ENCODE results near the gene ASB13. TPM values are rescaled to one million over a fixed set of nuclear protein-coding genes. Genes with fewer than 3 reads are reported as not detected.

The ASB13 gene
- polyA plus RNA-seq, 1 donor from 2014 or later: 5.6 TPM

- Histone ChIP-seq H3K9me2 (ENCODE audit: insufficient read depth, low read length) (no peaks in the 10 kb centered on the region), H2AFZ (ENCODE audit: low read depth, low read length) (no peak overlapping the region), H3K79me2 (replicated peaks; ENCODE audit: insufficient read depth, low read length) (peaks cover 4% of the 10 kb centered on the region), H3K27me3 (ENCODE audit: insufficient read depth, low read depth, low read length) (no peaks in the 10 kb centered on the region), H3K9me3 (ENCODE audit: low read length) (no peaks in the 10 kb centered on the region), H4K20me1 (ENCODE audit: insufficient read depth) (no peaks in the 10 kb centered on the region), H3K4me3 (ENCODE audit: low read length) (no peak overlapping the region), H3K4me2 (ENCODE audit: low read length) (no peak overlapping the region), H3K9ac (ENCODE audit: low read length) (no peak overlapping the region), H3K36me3 (ENCODE audit: insufficient read depth, low read length) (no peaks in the 10 kb centered on the region), H3K27ac (ENCODE audit: low read length) (no peak overlapping the region), H3F3A (ENCODE audit: insufficient read depth, low read length, poor library complexity, severe bottlenecking) (no peaks in the 10 kb centered on the region)
- TF ChIP-seq EZH2 (IDR thresholded peaks at IDR 0.05; ENCODE audit: borderline replicate concordance, insufficient read depth, low read length, poor library complexity, severe bottlenecking): no peak
- TF ChIP-seq POLR2AphosphoS5 (IDR thresholded peaks at IDR 0.05): no peak
- no peak for TF ChIP-seq TAF1 (IDR thresholded peaks at IDR 0.05; ENCODE audit: low read depth)
- no peak for TF ChIP-seq SMC3 (conservative IDR thresholded peaks at IDR 0.05; ENCODE audit: poor library complexity)
- TF ChIP-seq EP300 (conservative IDR thresholded peaks at IDR 0.05; ENCODE audit: poor library complexity, severe bottlenecking): no peak
- no peak for TF ChIP-seq RAD21 (conservative IDR thresholded peaks at IDR 0.05)
- TF ChIP-seq MXI1 (conservative IDR thresholded peaks at IDR 0.05; ENCODE audit: poor library complexity, severe bottlenecking): no peak
- no peak for TF ChIP-seq CTCF (IDR thresholded peaks at IDR 0.05; ENCODE audit: poor library complexity, severe bottlenecking)
- TF ChIP-seq REST (IDR thresholded peaks at IDR 0.05; ENCODE audit: borderline replicate concordance): no peak
These were observed 44.5 kb upstream of the ASB13 start for GRCh38 chr10:5710859-5711258.

DNA sequence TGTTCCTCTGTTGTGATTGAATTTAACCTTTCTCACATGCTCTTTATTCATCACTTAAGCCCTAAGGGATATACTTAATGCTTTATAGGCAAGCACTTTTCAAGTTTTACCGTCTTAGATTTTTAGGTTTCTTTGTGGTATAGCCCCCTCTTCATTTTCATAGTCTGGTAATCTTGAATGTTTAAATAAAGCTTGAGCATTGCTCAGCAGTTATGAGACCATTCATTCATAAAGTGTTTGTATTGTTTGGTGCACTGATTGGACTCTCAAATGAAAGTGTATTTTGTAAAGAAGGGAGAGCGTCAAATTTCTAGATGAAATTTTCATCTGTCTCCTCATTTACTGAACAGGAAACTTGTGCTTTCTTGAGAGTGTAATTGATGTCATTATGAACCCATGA, 43.5 kb upstream of the ASB13 start:
- TF ChIP-seq TAF1 (IDR thresholded peaks at IDR 0.05; ENCODE audit: low read depth): no peak
- no peak for TF ChIP-seq RAD21 (conservative IDR thresholded peaks at IDR 0.05)
- TF ChIP-seq REST (IDR thresholded peaks at IDR 0.05; ENCODE audit: borderline replicate concordance): no peak
- no peak for TF ChIP-seq POLR2AphosphoS5 (IDR thresholded peaks at IDR 0.05)
- TF ChIP-seq CTCF (IDR thresholded peaks at IDR 0.05; ENCODE audit: poor library complexity, severe bottlenecking): no peak
- TF ChIP-seq SMC3 (conservative IDR thresholded peaks at IDR 0.05; ENCODE audit: poor library complexity): no peak
- no peak for TF ChIP-seq MXI1 (conservative IDR thresholded peaks at IDR 0.05; ENCODE audit: poor library complexity, severe bottlenecking)
- Histone ChIP-seq H3K9ac (ENCODE audit: low read length) (no peak overlapping the region), H3K79me2 (replicated peaks; ENCODE audit: insufficient read depth, low read length) (peaks cover 10% of the 10 kb centered on the region), H3F3A (ENCODE audit: insufficient read depth, low read length, poor library complexity, severe bottlenecking) (no peaks in the 10 kb centered on the region), H3K9me3 (ENCODE audit: low read length) (no peaks in the 10 kb centered on the region), H3K4me3 (ENCODE audit: low read length) (no peak overlapping the region), H3K36me3 (ENCODE audit: insufficient read depth, low read length) (no peaks in the 10 kb centered on the region), H3K27me3 (ENCODE audit: insufficient read depth, low read depth, low read length) (no peaks in the 10 kb centered on the region), H3K4me2 (ENCODE audit: low read length) (no peak overlapping the region), H4K20me1 (ENCODE audit: insufficient read depth) (no peaks in the 10 kb centered on the region), H2AFZ (ENCODE audit: low read depth, low read length) (no peak overlapping the region), H3K27ac (ENCODE audit: low read length) (no peak overlapping the region), H3K9me2 (ENCODE audit: insufficient read depth, low read length) (no peaks in the 10 kb centered on the region)
